HTR-8/SVneo (cell line): Measurements from ENCODE around the gene ST14.

Experiments used
- DNase-seq: peaks from one replicate; pipeline ENCODE4 v3.0.0; 2011; ENCODE audit warnings: low spot score, mixed read lengths; ENCODE audit not compliant: insufficient read length
- FAIRE-seq: peaks from 2 replicates; lab custom pipeline; 2011; peaks lifted over from hg19 to GRCh38; lab: Jason Lieb, UNC

Gene ST14

GRCh38 chr11:130159657-130160497, at the start of gene ST14:
TSS of gene ST14 (plus strand) at chr11:130159782. CDS start at chr11:130159980, 198 bp downstream.
- FAIRE-seq (no peak), DNase-seq (no peak)

- FAIRE-seq = no peak
These were observed 49.1 kb upstream of the ST14 start for GRCh38 chr11:130110339-130111108.

DNA sequence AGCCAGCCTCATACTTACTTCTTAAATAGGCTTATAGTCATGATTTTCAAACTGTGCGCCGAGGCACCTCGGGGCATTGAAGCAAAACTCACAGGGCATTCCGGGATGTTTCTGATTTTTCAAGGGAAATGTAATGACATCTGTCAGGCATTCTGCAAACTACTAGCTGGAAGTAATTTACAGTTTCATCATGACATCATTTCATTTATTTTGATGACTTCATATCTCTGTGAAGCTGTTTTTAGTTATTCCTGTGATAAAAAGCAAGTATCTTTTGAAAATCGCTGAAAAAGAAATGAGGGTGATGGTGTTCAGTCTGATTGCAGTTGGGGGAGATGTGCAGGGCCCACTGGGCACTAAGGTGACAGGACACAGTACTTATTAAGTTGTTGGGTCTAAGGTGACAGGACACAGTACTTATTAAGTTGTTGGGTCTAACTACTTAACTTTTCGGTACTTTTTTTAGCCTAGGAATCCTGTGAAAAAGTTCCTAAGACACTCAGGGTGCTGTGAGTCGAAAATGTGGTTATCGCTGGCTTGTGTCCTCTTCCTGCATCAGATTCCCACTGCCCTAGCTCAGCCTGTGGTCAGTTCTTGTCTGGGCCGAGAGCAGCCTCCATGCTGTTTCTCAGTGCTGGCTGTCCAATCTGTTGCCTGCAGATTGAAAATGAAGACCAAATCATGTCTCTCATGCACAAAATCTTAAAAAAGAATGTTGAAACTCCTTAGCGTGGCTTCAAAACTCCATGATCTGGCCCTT, 47.3 kb upstream of the ST14 start:
- no peak for DNase-seq
- no peak for FAIRE-seq

More at GRCh38 chr11:130110339-130111108, 49.1 kb upstream of the ST14 start:
- DNase-seq = no peak

DNA sequence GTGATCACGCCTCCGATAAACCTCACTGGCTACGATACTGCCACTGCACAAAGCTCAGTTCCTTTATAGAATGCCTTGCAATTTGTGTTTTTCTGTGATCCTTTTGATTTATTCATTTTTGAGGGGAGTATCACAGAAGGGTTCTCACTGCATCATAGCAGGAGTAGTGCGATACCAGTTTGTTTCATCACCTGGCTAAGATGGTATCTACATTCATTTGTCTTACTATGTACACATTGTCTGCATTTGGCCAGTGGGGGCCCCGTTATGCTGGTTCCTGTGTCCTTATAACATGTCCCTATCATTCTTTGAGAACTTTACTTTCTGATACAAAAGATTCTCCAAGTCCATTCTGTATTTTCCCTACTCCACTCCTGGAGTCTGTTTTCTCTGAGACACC, 45.3 kb upstream of the ST14 start:
- FAIRE-seq (no peak), DNase-seq (no peak)

GRCh38 chr11:130114726-130115125, 44.9 kb upstream of the ST14 start:
- no peak for DNase-seq
- no peak for FAIRE-seq

DNA sequence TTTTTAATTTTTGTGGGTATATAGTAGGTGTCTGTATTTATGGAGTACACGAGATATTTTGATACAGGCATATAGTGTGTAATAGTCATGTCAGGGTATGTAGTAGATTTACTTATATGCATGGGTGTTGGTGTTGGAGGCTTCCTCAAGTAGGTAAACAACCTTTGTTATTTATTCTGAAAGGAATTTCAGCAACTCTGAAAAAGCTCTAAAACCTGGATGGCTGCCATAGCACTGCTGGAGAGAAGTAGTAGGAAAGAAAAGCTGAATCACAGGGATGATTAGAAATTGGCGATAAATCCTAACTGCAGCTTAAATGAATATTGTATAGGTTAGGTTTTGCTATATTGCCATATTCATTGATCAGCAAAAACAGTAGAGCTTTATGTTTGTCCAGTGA, 44.4 kb upstream of the ST14 start:
- no peak for DNase-seq
- no peak for FAIRE-seq

- no peak for FAIRE-seq
- DNase-seq = no peak
These were observed 41.4 kb upstream of the ST14 start for GRCh38 chr11:130118165-130118564.

GRCh38 chr11:130118636-130119387, 40.8 kb upstream of the ST14 start:
- DNase-seq (no peak), FAIRE-seq (no peak)

GRCh38 chr11:130120045-130120444, 39.5 kb upstream of the ST14 start:
- FAIRE-seq (no peak), DNase-seq (no peak)

- no peak for DNase-seq
These were observed 38.1 kb upstream of the ST14 start for GRCh38 chr11:130121445-130121978.

GRCh38 chr11:130122141-130122575, 37.4 kb upstream of the ST14 start:
- DNase-seq (no peak), FAIRE-seq (no peak)

More at GRCh38 chr11:130121445-130121978, 38.1 kb upstream of the ST14 start:
- no peak for FAIRE-seq

GRCh38 chr11:130123414-130124040, 36.1 kb upstream of the ST14 start:
- no peak for FAIRE-seq
- DNase-seq = no peak

DNA sequence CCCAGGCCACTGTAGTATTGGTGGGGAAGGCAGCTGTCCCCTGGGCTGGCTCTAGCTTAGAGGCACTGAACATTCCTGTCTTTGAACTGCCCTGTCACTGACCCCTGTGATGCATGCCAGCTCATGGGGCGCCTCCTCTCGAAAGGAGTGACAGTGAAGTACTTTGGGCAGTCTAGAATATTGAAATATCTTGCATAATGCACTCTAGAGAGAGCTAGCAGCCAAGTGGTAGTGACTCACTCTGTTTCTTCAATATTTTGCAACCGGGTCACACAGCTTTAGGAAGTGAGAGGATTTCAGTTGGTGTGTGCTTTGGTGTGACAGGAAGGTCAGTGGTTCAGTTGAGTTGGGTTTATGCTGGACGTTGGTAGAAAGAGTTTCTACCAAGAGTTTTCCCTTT, 35.5 kb upstream of the ST14 start:
- no peak for FAIRE-seq
- DNase-seq = peak; percentile 60

DNA sequence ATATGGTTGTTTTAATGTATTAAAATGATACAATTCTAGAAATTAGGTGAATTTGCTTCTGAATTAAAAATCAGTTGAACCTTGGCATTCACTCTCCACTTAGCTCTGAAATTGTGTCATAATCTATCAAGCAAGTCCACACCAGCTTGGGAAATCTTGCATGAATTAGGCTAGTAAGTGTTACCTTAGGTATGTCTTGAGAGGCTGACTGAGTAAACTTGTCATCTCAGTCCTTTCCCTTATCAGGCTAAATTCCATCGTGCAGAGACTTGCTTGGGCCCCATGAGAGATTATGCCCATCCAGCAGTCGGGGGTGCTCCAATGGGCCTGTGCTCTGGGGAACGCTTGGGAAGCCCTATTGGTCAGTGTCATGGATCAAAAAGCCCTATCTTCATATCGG, 33.9 kb upstream of the ST14 start:
- DNase-seq = no peak
- FAIRE-seq = no peak

GRCh38 chr11:130126516-130126915, 33.1 kb upstream of the ST14 start:
- no peak for FAIRE-seq
- no peak for DNase-seq

DNA sequence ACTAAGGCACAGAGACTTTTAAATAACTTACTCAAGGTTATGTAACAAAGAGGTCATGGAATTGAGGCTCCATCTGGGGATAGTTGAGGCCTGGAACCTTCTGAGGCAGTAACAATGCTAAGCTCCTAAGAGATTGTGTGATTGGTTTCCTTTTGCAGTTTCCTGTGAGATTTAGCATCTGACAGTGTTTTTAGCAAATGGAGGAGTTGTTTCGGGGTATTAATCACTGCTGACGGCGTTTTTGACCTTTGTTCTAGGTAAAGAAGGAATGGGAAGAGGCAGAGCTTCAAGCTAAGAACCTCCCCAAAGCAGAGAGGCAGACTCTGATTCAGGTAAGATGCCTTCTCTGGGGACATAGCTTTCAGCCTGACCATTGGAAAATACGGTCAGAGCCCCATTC, 32.1 kb upstream of the ST14 start:
- DNase-seq (no peak), FAIRE-seq (no peak)

DNA sequence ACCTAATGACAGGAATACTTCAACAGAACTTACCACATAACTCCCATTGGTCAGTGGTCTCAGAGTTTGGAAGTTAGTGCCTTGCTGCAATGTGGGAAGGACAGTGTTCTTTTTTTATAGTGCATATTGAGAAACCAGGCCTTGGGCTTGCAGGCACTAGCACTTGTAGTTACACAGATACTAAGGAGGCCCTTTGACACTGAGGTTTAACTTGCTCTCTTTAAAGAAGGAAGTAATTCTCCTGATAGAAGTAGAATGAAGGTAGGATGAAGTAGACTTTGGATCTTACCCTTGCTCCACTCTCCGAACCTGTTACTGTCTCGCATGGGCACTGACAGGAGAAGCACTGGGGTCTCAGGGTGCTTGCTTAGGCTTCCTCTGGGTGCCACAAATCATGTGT, 31.0 kb upstream of the ST14 start:
- no peak for DNase-seq
- FAIRE-seq = no peak

DNA sequence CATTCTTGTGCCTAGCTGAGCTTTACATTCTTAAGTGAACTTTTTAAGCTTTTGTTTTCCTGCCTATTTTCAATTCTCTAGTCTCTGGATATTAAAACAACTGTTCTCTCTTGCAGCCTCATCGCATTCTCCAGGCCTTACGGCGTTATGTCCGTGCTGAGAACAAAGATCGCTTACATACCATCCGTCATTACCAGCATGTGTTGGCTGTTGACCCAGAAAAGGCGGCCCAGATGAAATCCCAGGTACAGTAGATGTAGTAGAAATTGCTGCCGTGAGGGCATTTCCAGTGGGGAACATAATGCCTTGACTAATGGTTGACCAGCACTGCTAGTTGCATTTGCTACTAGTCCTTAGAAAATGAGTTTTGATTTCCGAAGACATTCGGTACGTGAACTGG, 29.7 kb upstream of the ST14 start:
- FAIRE-seq (no peak), DNase-seq (no peak)
